ENCODE data around the gene FTSJ3. TPM values are rescaled to one million over a fixed set of nuclear protein-coding genes. Genes with fewer than 3 reads are reported as not detected.
A peak's percentile ranks its signal among the peaks of the same experiment; 100 is the strongest.
"Not testable (repeated sequence)": the region's sequence is repeated elsewhere in the genome, so short reads cannot be mapped to it uniquely, and the experiment has no call there.

Gene FTSJ3
- total and polyA plus RNA-seq, 10 of the 15 experiments (the other 5 are each of a cell fraction or from before 2014, with no cell fraction given) = 17.2 to 79.2 (median 50.4) TPM

- TF ChIP-seq ZBTB11 (CRISPR knock-in tag; IDR thresholded peaks at IDR 0.05) = no peak; the same call in 1 of the 2 replicates
- TF ChIP-seq IKZF1 (conservative IDR thresholded peaks at IDR 0.05) = peak; percentile 91
Observed at GRCh38 chr17:63827002-63827800, at the start of gene FTSJ3, which contains the start of gene PSMC5 (continued).

- 24% methylated on average over 6 of the region's 6 CpGs for WGBS (ENCODE audit: insufficient coverage, insufficient replicate concordance, low lambda C conversion rate, missing lambda C conversion rate)
- H2AFZ ChIP-seq (ENCODE audit: control insufficient read depth, low read depth, low read length); H3K9me3 ChIP-seq (replicated peaks; ENCODE audit: control insufficient read depth, insufficient read depth, low read length); H3K4me1 ChIP-seq (ENCODE audit: control insufficient read depth, insufficient read depth, low read length); H3K27me3 ChIP-seq (replicated peaks in 1 of 2; ENCODE audit: control insufficient read depth in 2 of 2, insufficient read depth in 2 of 2, low read length in 1 of 2); ATAC-seq; H3K27ac ChIP-seq (ENCODE audit: control insufficient read depth, insufficient read depth); POLR2A ChIA-PET; intact Hi-C loops (cut with micrococcal nuclease; ENCODE audit: unreplicated experiment); H3K36me3 ChIP-seq (ENCODE audit: control insufficient read depth in 2 of 2, insufficient read depth in 2 of 2, low read length in 1 of 2); BruUV-seq (replicated peaks); H4K20me1 ChIP-seq (ENCODE audit: control insufficient read depth, insufficient read depth); RAD21 ChIA-PET (ENCODE audit: unreplicated experiment); H3K4me2 ChIP-seq (ENCODE audit: control insufficient read depth, insufficient read depth); FAIRE-seq; DNase-seq (ENCODE audit: low read depth, low spot score); H3K79me2 ChIP-seq (ENCODE audit: control insufficient read depth, insufficient read depth, low read length); H3K4me3 ChIP-seq; H3K9ac ChIP-seq (ENCODE audit: control insufficient read depth, insufficient read depth, low read length); in situ Hi-C loops (cut with MboI): not testable (repeated sequence)
- CTCF ChIA-PET = interaction anchor here (0.6 to 1.4 kb wide), 6 partner anchors 9 to 259 kb away, joined by 3 to 6 read pairs (median 4); no protein-coding TSS in a partner anchor
- SMC1A ChIA-PET (ENCODE audit: uncharacterized antibody, unreplicated experiment) = interaction anchor here (0.6 kb wide), 1 partner anchor 75 kb away, joined by 3 read pairs; no protein-coding TSS in a partner anchor
Observed at GRCh38 chr17:63874693-63875092, 47.2 kb upstream of the FTSJ3 start.
